ENCODE results near the gene TBC1D20.

Gene TBC1D20

DNA sequence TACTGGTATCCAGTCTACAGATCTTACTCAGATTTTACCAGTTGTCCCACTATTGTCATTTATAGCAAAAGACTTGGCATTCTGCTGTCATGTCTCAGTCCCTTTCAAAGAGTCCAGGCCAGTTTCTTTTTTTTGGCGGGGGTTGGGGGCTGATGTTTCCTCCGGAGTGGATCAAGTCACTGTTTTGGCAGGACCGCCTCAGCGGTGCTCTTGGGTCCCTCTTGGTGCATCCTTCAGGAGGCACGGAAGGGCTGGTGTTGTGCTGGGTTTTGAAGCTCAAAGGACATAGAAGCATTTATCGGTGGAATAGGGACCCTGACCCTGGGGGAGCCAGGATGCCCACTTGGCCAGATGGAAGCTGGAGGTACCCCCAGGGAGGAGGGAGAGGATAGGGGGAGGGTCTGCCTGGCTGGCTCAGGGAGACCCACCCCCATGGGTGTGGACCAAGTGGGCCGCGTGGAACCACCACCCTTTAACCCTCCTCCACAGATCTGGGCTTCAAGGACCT, 43.4 kb downstream of the TBC1D20 start:
- DNase-seq = no peak

DNA sequence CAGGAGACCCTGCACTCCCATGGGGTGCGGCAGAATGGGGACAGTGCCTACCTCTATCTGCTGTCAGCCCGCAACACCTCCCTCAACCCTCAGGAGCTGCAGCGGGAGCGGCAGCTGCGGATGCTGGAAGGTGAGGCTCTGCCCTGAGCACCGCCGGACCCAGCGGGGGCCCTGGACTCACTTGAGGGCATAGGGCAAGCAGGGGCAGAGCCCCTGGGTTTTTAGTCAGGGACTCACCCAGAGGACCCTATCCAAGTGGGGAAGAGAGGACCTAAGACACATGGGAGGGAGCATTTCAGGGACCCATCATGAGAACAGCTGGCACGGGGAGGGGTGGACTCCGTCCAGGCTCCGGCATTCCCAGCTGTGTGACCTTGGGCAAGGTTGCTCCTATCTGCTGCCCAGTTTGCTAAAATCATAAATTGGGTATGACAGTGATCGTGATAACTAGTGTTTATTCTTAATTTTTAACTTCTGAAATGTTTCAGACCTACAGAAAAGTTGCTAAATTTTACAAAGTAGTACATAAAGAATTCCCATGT, 44.5 kb downstream of the TBC1D20 start:
- DNase-seq = no peak

DNA sequence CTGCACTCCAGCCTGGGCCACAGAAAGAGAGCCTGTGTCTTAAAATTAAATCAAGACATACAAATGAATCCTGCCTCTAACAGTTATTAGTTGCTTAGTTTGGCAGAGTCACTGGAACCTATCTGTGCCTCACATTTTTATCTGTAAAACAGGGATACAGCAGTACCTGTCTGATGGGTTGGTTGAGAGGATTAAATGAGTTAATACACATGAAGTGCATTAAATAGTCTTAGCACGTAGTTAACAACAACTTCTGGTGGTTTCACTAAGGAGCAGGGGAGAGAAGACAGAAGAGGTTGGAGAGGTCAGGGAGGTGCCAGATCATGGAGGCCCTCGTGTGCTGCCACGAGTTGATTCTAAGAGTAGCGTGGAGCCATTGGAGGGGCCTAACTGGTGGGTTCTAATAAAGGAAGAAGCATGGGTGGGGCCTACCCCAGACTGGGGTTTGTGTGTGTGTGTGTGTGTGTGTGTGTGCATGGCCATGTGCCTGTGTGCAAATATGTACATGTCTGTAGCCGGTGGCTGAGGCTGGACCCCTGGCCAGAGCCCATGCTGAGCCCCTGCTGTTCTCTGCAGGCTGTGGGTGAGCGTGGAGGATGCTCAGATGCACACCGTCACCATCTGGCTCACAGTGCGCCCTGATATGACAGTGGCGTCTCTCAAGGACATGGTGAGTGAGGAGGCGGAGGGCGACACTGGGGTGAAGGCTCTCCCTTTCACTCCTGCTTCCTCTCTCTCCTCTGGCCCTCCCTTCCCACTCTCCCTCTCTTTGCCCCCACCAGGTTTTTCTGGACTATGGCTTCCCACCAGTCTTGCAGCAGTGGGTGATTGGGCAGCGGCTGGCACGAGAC, 45.2 kb downstream of the TBC1D20 start:
- DNase-seq = no peak

DNA sequence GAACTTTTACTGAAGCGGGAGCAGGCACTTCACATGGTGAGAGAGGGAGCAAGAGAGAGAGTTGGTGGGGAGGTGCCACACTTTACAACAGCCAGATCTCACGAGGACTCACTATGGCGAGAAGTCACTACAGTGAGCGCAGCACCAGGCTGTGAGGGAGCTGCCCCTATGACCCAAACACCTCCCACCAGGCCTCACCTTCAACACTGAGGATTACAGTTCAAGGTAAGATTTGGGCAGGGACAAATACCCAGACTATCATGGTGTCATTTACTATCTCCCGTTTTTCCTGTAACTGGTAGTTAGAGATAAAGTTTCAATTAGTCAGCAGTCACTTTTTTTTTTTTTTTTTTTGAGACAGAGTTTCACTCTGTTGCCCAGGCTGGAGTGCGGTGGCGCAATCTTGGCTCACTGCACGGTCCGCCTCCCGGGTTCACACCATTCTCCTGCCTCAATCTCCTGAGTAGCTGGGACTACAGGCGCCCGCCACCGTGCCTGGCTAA, 46.5 kb downstream of the TBC1D20 start:
- DNase-seq = no peak

DNA sequence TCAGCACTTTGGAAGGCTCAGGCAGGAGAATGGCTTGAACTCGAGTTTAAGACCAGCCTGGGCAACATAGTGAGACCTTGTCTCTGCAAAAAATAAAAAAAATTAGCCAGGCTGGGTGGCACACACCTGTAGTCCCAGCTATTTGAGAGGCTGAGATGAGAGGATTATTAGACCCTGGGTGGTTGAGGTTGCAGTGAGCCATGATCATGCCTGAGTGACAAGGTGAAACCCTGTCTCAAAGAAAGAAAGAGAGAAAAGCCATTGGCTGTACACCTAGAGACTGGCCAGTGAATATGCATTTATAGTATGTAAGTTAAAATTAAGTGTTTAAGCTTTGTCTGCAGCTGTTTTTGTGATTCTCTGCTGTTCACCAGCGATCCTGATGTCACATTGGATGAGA, 48.2 kb downstream of the TBC1D20 start:
- DNase-seq = no peak

DNA sequence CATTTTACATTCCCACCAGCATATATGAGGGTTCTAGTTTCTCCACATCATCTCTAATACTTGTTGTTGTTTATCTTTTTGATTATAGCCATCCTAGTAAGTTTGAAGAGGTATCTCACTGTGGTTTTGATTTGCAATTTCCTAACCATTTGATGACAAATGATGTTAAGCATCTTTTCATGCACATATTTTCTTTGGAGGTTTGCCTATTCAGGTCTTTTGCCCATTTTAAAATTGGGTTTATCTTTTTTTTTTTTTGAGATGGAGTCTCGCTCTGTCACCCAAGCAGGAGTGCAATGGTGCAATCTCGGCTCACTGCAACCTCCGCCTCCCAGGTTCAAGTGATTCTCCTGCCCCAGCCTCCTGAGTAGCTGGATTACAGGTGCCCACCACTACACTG, 50.3 kb downstream of the TBC1D20 start:
- no peak for DNase-seq

DNA sequence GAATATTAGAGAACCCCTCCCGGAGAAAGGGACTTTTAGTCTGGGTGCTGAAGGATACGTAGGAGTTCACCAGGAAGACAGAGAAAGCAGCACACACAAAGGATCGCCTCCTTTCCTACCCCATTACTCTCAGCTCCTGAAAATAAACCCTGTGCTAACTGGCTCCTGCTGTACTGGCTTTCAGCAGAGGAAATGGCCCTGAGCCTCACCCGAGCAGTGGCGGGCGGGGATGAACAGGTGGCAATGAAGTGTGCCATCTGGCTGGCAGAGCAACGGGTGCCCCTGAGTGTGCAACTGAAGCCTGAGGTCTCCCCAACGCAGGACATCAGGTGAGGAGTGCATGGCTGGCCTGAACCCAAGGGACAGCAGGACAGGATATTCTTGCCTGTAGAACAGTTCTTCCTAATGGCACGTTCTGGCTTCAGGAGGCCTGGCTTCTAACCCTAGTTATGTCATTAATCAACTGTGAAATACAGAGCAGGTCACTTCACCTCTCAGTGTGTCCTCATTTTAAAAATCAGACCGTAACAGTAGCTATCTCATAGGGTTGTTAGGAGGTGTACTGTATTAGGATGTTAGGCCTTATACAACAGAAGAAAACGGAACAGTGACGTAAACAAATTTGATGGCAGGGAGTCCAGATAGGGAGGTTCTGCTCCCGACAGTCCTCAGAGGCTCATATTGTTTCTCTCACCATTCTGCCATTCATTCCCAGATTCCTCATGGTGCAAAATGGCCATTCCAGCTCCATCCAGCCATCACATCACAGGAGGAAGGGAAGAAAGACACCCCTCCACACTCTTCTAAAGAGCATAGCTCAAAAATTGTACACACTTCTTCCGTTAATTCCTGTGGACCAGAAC, 52.4 kb downstream of the TBC1D20 start:
- peak; percentile 32 for DNase-seq

DNA sequence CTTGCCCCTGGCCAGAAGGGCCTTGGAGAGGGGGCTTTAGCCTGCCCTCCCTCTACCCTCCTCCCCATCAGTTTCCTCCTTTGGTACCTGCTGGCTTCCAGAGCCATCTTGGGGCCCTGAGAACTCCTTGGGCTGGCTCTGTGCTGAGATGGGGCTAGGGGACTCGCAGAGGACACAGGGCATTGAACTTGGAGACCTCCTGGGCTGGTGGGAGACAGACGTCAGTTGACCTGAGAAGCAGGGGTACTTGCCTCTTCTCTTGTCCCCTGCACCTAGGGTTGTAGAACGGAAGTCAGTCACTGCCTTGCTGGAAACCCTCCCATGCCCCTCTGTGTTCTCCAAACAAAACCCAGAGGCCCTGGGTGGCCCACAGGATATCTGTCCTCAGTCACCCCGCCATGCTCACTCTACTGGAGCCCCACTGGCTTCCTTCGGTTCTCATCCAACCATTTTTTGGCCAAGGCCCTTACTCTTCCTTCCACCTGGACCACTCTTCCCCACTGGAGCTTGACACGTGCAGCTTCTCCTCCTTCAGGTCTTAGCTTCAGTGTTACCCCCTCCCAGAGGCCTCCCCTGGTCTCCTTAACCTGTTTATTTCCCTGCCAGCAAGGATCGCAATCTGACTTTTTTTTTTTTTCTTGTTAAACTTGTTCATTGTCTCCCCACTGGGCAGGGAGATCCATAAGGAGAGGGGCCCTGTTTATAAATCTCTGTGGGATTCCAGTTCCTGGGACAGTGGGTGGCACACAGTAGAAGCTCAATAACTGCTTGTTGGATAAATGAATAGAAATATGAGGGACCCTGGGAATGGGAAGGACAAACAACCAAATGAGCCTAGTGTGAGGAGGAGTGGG, 53.3 kb downstream of the TBC1D20 start:
- DNase-seq = peak; percentile 30

DNA sequence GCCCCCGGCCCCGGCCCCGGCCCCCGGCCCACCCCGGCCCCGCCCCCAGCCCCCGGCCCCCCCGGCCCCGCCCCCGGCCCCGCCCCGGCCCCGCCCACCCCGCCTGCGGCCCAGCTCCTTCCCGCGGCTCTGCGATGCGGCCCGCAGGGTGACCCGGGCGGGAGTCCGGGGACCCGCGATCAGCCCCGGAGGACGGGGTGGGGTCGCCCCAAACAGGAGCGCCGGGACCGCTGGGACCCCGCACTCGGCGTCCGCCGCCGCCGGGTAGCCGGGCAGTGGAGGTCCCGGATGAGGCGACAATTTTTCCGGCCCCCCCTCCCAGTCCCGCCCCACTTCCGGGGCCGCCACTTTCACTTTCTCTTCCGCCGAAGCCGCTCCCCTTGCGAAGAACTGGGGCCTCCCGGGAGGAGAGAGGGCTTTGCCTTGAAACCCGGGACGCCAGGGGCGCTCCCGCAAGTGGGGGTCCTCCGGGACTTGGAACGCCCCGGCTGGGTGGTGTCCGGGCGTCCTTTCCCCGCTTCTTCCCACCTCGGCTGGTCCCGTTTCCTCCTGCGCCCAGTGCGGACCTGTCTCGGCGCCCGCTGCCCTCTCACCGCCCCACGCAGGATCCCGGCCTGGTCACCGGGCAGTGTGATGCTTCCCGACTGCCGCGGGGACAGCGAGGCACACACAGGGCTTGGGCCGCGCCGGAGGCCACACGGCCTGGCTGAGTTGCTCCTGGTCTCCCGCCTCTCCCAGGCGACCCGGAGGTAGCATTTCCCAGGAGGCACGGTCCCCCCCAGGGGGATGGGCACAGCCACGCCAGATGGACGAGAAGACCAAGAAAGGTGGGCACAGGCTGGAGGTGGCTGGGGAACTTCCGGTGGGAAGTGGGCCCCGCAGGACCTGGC, 54.1 kb downstream of the TBC1D20 start, which contains the start of gene RBCK1:
TSS of gene RBCK1 (plus strand) at position 347 of the 890 bp plus-strand sequence. CDS start at position 806, 459 bp downstream.
- peak; percentile 89 for DNase-seq

DNA sequence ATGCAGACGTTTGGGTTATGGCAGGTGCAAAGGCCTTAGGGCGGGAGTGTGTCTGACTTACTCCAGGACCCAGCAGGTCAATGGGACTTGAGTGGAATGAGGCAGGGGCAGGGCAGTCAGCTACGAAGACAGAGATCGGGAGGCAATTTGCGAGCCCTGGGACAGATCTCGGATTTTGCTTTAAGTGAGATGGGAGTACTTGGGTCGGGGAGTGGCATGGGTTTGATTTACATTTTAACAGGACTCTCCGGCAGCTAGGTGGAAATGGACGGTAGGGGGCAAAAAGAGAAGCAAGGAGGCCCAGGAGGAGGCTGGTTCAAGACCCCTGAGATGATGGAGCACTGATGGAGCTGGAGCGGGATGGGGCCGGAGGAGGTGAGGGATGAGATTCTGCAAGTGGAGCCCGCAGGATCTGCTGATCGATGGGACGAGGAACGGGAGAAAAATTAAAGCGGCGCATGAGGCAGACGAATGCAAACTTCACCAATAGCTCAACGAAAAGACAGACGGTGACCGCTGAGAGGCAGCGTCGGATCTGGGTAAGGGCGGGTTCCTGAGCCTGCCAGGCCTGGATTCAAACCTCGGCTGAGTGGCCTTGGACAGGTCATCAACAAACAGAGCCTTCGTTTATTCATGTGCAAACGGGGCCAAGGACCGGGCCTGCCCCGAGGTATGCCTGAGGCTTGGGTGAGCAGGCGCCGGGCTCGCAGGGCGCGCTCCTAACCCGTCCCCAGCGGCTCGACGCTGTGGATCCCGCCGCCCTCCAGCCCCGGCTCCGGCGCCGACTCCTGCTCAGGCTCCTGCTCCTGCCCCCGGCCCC, 55.0 kb downstream of the TBC1D20 start:
- DNase-seq = peak; percentile 76

DNA sequence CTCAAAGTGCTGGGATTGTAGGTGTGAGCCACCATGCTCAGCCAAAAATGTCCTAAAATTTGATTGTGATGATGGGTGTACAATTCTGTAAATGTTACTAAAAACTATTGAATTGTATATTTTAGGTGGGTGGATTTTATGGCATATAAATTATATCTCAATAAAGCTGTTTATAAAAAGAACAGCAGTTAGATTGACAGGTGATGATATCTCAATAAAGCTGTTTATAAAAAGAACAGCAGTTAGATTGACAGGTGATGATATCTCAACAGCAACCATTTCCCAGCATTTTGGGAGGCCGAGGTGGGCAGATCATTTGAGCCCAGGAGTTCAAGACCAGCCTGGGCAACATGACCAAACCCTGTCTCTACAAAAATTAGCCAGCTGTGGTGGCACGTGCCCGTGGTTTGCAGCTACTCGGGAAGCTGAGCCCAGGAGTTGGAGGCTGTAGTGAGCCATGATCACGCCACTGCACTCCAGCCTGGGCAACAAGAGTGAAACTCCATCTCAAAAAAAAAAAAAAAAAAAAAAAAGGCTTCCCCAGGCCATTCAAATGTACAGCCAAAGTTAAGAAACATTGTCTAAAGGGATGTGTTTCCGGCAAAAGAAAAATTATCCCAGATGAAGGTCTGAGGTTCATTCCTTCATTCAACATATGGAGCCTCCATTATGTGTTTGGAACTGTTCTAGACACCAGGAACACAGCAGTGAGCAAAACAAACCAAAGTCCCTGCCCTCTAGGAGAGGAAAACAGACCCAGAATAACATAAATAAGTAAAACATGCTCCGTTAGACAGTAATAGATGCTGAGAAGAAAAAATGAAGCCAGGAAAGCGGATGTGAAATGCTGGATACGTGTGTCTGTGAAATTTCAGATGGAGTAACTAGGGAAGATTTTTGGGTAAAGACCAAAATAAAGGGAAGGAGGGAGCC, 55.9 kb downstream of the TBC1D20 start:
- no peak for DNase-seq

DNA sequence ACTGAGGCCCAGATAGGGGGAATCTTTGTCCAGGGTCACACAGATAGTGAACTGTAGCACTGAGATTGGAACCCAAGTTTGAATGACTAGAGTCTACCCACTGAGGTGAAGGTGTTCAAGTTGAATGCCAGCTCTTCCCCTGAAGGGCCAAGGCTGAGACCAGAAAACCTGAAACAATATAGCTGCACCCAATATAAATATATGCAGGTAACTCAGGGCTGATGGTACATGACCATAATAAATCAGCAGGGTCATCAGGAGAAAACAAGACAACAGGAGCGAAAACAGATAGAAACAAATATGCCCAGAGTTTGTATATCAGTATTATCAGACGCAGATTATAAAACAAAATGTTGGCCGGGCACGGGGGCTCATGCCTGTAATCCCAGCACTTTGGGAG, 58.2 kb downstream of the TBC1D20 start:
- no peak for DNase-seq

DNA sequence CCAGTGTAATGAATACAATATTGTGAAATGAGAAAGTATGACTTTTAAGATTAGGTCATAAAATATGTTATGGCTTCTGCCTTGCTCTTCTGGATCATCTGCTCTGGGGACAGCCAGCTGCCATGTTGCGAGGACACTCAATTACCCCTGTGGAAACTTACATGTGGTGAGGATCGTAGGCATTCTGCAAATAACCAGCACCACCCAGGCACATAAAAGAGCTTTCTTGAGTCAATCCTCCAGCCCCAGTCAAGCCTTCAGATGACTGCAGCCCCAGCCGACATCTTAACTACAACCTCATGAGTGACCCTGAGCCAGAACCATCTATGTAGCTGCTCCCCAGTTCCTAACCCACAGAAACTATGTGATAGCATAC, 58.8 kb downstream of the TBC1D20 start:
- no peak for DNase-seq

DNA sequence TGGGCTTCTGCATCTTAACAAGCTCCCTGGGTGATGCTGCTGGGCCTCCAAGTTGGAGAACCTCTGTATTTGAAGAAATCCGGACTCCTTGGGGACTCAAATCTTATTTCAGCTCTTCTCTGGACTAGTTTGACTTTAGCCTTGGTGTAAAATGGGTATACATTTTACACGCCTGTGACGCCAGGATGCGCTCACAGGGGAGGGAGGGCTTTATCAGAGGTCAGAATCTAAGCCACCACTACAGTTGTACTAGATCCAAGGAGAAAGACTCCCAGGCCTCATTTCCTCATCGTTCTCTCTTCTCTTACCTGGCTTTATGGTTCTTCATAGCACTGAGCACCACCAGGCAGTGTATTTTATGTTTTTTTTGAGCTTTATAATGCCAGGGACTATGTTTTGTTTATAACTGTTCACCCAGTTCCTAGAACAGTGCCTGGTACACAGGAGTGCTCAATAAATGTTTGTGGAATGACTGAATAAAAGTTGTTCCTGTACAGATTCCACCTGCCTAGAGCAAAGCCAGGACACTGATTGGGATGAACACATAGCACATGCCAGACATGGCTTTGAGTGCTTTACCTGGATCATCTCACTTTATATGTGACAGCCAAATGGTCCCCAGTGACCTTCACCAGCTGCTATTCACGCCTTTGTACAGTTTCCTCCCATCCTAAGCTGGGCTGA, 59.3 kb downstream of the TBC1D20 start:
- no peak for DNase-seq

DNA sequence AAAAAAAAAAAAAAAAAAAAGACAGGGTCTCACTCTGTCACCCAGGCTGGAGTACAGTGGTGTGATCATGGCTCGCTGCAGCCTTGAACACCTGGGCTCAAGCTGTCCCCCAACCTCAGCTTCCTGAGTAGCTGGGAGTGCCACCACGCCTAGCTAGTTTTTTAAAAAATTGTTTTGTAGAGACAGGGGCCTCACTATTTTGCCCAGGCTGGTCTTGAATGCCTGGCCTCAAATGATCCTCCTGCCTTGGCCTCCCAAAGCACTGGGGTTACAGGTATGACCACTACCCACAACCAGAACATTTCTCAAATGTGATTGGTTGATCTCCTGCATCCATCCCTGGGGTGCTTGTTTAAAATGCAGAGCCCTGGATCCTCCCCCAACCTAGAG, 59.8 kb downstream of the TBC1D20 start:
- DNase-seq = no peak

DNA sequence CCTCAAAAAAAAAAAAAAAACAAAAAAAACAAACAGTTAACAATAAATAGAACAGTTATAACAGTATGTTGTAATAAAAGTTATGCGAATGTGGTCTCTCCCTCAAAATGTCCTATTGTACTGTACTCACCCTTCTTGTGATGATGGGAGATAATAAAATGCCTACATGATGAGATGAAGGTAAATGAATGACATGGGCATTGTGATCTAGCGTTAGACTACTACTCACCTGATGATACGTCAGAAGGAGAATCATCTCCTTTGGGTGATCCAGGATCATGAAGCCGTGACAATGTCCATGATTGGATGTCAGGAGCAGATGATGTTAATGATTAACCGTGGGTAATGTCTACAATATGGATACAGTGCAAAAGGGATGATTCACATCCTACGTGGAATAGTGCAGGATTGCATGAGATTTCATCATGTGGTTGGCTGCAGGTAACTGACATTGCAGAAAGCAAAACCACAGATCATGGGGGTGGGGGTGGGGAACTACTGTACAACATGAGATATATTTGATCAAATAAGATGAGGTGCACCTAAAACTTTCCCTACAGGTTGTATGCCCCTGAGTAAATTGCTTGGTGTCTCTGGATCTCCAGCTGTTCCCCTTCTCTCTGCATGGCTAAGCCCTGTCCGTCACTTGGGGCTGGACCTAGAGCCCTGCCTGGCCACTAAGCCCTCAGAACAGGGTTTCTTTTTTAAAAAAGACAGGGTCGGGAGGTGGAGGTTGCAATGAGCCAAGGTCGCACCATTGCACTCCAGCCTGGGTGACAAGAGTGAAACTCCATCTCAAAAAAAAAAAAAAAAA, 60.4 kb downstream of the TBC1D20 start:
- no peak for DNase-seq

DNA sequence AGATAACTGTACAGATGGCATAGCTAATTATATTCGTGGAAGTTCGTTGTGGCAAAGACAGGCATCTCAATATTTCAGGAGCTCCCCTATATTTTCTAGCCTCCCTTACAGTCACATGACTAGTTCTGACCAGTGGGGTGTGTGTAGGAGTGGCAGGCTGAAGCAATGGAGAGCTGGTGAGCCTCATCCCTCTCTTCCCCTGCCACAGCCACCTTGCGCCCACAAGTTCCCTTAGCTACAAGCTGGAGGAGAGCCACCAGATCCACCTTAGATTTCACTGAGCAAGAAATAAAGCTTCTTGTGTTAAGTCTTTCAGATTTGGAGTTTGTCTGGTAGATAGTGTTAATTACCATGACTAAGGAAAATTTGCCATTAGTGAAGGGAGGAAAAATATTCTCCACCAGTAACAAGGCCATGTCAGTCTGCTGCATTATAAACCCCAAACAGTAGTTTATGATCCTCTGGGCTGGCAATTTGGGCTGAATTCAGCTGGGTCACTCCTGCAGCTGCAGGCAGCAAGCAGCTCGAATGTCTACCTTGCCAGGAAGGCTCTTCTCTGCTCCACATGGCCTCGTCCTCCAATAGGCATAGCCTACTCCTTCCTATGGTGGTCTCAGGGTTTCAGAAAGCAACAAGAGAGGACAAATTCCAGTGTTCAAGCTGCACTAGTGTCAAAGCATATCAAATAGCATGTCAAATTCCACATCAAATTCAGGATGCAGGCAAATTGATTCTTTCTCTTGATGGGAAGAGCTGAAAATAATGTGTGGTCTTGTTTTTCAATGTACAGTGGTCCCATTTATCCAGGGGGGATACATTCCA, 61.7 kb downstream of the TBC1D20 start:
- DNase-seq = no peak

All from activated CD4-positive, alpha-beta T cell treated with anti-CD3 and anti-CD28 coated beads, Interleukin-2, amount 50 U/mL, for 16 hours (primary cell).